Measurements from ENCODE around the gene KRTAP4-11.
A peak's percentile ranks its signal among the peaks of the same experiment; 100 is the strongest.

KRTAP4-11 gene

GRCh38 chr17:41083427-41083826 is 34.7 kb downstream of the KRTAP4-11 start:
- DNase-seq = peak; percentile 78

GRCh38 chr17:41082626-41083025 is 35.5 kb downstream of the KRTAP4-11 start:
- DNase-seq = no peak

GRCh38 chr17:41076788-41077187 is 41.4 kb downstream of the KRTAP4-11 start:
- no peak for DNase-seq

- no peak for DNase-seq
Measured at GRCh38 chr17:41073676-41074075, 44.5 kb downstream of the KRTAP4-11 start.

- no peak for DNase-seq
Measured at GRCh38 chr17:41071606-41072360, 46.4 kb downstream of the KRTAP4-11 start.

- DNase-seq = no peak
Measured at GRCh38 chr17:41069031-41069430, 49.1 kb downstream of the KRTAP4-11 start.

- DNase-seq = peak; percentile 74
Measured at GRCh38 chr17:41067281-41067680, 50.9 kb downstream of the KRTAP4-11 start.

Data from fibroblast of skin of scalp (primary cell).